ENCODE measurements around the gene SCAF8. TPM values are rescaled to one million over a fixed set of nuclear protein-coding genes. Genes with fewer than 3 reads are reported as not detected.

Gene SCAF8
- total and polyA plus RNA-seq, 2 donors (not counting 1 experiment from before 2014, with no cell fraction given), result 25.7 to 75.2 TPM

DNA sequence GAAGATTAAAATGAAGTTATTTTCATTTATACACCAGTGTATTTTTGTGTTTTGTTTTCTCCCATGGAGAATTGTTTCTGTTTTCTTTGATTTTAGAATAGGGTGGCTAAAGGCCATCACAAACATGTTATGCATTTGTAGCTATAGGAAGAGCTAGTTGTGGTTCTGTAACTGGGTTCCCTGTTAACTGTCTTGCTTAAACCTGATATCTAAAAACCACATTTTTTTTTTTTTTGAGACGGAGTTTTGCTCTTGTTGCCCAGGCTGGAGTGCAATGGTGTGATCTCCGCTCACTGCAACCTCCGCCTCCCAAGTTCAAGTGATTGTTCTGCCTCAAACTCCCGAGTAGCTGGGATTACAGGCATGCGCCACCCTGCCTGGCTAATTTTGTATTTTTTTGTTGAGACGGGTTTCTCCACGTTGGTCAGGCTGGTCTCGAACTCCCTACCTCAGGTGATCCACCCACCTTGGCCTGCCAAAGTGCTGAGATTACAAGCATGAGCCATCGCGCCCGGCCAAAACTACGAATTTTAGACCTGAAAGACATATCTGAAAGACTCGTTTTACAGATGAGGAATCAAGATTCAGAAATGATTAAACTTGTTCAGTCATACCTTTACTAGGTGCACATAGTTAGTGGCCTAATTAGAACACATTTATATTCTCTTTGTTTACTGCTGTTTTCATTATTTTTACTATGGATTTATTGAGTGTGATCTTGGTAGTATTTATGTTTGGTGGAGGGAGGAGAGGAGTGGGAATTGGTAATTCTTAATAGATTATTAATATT is 18.0 kb downstream of the SCAF8 start:
- peaks cover 88% of the 10 kb centered on the region for H4K20me1 ChIP-seq (ENCODE audit: control insufficient read depth, insufficient read depth, low read length, poor library complexity, severe bottlenecking)
- no peaks in the 10 kb centered on the region for H3K9me3 Mint-ChIP-seq (ENCODE audit: insufficient read depth)
- POLR2A ChIA-PET, result no interaction called here
- TF ChIP-seq, protein P1, sequence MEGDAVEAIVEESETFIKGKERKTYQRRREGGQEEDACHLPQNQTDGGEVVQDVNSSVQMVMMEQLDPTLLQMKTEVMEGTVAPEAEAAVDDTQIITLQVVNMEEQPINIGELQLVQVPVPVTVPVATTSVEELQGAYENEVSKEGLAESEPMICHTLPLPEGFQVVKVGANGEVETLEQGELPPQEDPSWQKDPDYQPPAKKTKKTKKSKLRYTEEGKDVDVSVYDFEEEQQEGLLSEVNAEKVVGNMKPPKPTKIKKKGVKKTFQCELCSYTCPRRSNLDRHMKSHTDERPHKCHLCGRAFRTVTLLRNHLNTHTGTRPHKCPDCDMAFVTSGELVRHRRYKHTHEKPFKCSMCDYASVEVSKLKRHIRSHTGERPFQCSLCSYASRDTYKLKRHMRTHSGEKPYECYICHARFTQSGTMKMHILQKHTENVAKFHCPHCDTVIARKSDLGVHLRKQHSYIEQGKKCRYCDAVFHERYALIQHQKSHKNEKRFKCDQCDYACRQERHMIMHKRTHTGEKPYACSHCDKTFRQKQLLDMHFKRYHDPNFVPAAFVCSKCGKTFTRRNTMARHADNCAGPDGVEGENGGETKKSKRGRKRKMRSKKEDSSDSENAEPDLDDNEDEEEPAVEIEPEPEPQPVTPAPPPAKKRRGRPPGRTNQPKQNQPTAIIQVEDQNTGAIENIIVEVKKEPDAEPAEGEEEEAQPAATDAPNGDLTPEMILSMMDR (IDR thresholded peaks at IDR 0.05), result no peak
- TF ChIP-seq EZH2 (IDR thresholded peaks at IDR 0.05; ENCODE audit: borderline replicate concordance, insufficient read depth, low read depth, low read length, poor library complexity, severe bottlenecking), result no peak
- WGBS (ENCODE audit: insufficient coverage), result 95% methylated on average over 10 of the region's 13 CpGs
- intact Hi-C loops (cut with micrococcal nuclease), result no loop called here
- no peak overlapping the region for H3K4me3 Mint-ChIP-seq
- H2AFZ ChIP-seq (ENCODE audit: insufficient read depth, low read depth, low read length, poor library complexity, severe bottlenecking), result no peak overlapping the region
- DNase-seq, result no peak
- H3K4me1 ChIP-seq (ENCODE audit: control insufficient read depth in 2 of 2, insufficient read depth in 2 of 2, low read length in 2 of 2), result peaks cover 9 to 17% of the 10 kb centered on the region in 2 donors
- no peak overlapping the region for H3K9ac ChIP-seq (ENCODE audit: low read length)
- CTCF ChIA-PET, result no interaction called here
- no peaks in the 10 kb centered on the region for H3K27me3 Mint-ChIP-seq
- H3K27me3 ChIP-seq (replicated peaks in 1 of 4; ENCODE audit: control extremely low read depth in 1 of 4, control insufficient read depth in 3 of 4, insufficient read depth in 4 of 4, low read length in 3 of 4), result no peaks in the 10 kb centered on the region
- H3K27ac ChIP-seq (ENCODE audit: low read length in 2 of 2), result no peak overlapping the region
- no peak overlapping the region for H3K4me2 ChIP-seq (replicated peaks; ENCODE audit: low read depth, low read length, poor library complexity, severe bottlenecking)
- no peak overlapping the region for H3K4me3 ChIP-seq (ENCODE audit: control extremely low read depth in 1 of 5, extremely low read depth in 1 of 5, insufficient read depth in 1 of 5, low read depth in 2 of 5, low read length in 4 of 5)
- no peak overlapping the region for H3K27ac Mint-ChIP-seq
- H3K79me2 ChIP-seq (ENCODE audit: control insufficient read depth, insufficient read depth, low read length), result peaks cover 100% of the 10 kb centered on the region
- H3K9me3 ChIP-seq (ENCODE audit: control extremely low read depth in 1 of 3, control insufficient read depth in 2 of 3, insufficient read depth in 1 of 3, low read length in 2 of 3), result no peaks in the 10 kb centered on the region
- H3K36me3 ChIP-seq (replicated peaks in 1 of 2; ENCODE audit: control extremely low read depth in 1 of 2, control insufficient read depth in 1 of 2, extremely low read depth in 1 of 2, insufficient read depth in 2 of 2, low read length in 1 of 2), result peaks cover 0 to 2% of the 10 kb centered on the region in 2 experiments
- ATAC-seq (ENCODE audit: low read depth), result no peak
- H3K4me1 Mint-ChIP-seq, result peaks cover 59% of the 10 kb centered on the region

DNA sequence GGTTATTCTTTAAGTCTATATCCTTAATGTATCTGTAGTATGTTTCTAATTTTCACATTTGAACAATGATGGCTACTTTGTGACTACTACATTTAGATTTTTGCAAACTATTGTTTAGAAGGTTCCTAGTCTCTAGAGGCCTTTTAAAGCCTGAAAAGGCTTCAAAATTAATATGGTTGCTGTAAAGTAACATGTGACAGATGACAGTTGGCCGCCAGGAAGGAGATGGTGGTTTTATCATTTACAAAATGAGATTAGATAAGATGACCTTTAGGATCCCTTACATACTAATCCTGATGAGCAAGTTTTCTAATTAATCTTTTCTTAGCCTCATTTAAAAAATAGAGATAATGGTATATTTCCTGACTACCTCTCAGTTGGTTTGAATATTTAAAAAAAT is 18.8 kb downstream of the SCAF8 start:
- Histone ChIP-seq H3K79me2 (ENCODE audit: control insufficient read depth, insufficient read depth, low read length) (peaks cover 100% of the 10 kb centered on the region), H3K4me2 (replicated peaks; ENCODE audit: low read depth, low read length, poor library complexity, severe bottlenecking) (no peak overlapping the region), H2AFZ (ENCODE audit: insufficient read depth, low read depth, low read length, poor library complexity, severe bottlenecking) (no peak overlapping the region), H4K20me1 (ENCODE audit: control insufficient read depth, insufficient read depth, low read length, poor library complexity, severe bottlenecking) (peaks cover 88% of the 10 kb centered on the region), H3K36me3 (replicated peaks in 1 of 2; ENCODE audit: control extremely low read depth in 1 of 2, control insufficient read depth in 1 of 2, extremely low read depth in 1 of 2, insufficient read depth in 2 of 2, low read length in 1 of 2) (peaks cover 0 to 2% of the 10 kb centered on the region in 2 experiments), H3K4me1 (ENCODE audit: control insufficient read depth in 2 of 2, insufficient read depth in 2 of 2, low read length in 2 of 2) (peaks cover 8 to 14% of the 10 kb centered on the region in 2 donors), H3K9ac (ENCODE audit: low read length) (no peak overlapping the region), H3K27ac (ENCODE audit: low read length in 2 of 2) (no peak overlapping the region), H3K4me3 (ENCODE audit: control extremely low read depth in 1 of 5, extremely low read depth in 1 of 5, insufficient read depth in 1 of 5, low read depth in 2 of 5, low read length in 4 of 5) (no peak overlapping the region), H3K9me3 (ENCODE audit: control extremely low read depth in 1 of 3, control insufficient read depth in 2 of 3, insufficient read depth in 1 of 3, low read length in 2 of 3) (no peaks in the 10 kb centered on the region), H3K27me3 (replicated peaks in 1 of 4; ENCODE audit: control extremely low read depth in 1 of 4, control insufficient read depth in 3 of 4, insufficient read depth in 4 of 4, low read length in 3 of 4) (no peaks in the 10 kb centered on the region)
- Mint-ChIP-seq H3K27me3 (no peaks in the 10 kb centered on the region), H3K4me3 (no peak overlapping the region), H3K27ac (no peak overlapping the region), H3K4me1 (peaks cover 57% of the 10 kb centered on the region), H3K9me3 (ENCODE audit: insufficient read depth) (no peaks in the 10 kb centered on the region)
- POLR2A ChIA-PET, result no interaction called here
- DNase-seq (no peak), ATAC-seq (ENCODE audit: low read depth) (no peak)
- TF ChIP-seq, protein P1 (IDR thresholded peaks at IDR 0.05), result no peak
- no peak for TF ChIP-seq EZH2 (IDR thresholded peaks at IDR 0.05; ENCODE audit: borderline replicate concordance, insufficient read depth, low read depth, low read length, poor library complexity, severe bottlenecking)
- intact Hi-C loops (cut with micrococcal nuclease), result no loop called here
- CTCF ChIA-PET, result no interaction called here
- no CpG with 5 or more reads among the region's 1 CpG for WGBS (ENCODE audit: insufficient coverage)
